ENCODE measurements around the gene LRRN1. TPM values are rescaled to one million over a fixed set of nuclear protein-coding genes. Genes with fewer than 3 reads are reported as not detected.

Gene LRRN1
- total and polyA plus RNA-seq, 2 of the 4 experiments (the other 2 are of a cell fraction): 0.18 to 0.41 TPM

GRCh38 chr3:3765661-3766060 is 33.6 kb upstream of the LRRN1 start (continued):
- TF ChIP-seq BHLHE40 (IDR thresholded peaks at IDR 0.05; ENCODE audit: low read depth, low read length) (no peak), NFE2L2 (IDR thresholded peaks at IDR 0.05; ENCODE audit: low read depth, low read length) (no peak), ELK1 (IDR thresholded peaks at IDR 0.05; ENCODE audit: borderline replicate concordance, low read depth, low read length) (no peak), MAFK (IDR thresholded peaks at IDR 0.05; ENCODE audit: low read depth, low read length) (no peak), POLR2A (IDR thresholded peaks at IDR 0.05; ENCODE audit: low read depth, low read length) (no peak)

- Histone ChIP-seq H3K4ac (ENCODE audit: low read depth, low read length) (no peak overlapping the region), H2BK15ac (ENCODE audit: low read depth, low read length) (no peak overlapping the region), H3K9me1 (ENCODE audit: insufficient read depth, low read length) (no peaks in the 10 kb centered on the region), H3K27me3 (ENCODE audit: control insufficient read depth, insufficient read depth, low read length) (no peaks in the 10 kb centered on the region), H3K4me3 (ENCODE audit: insufficient read depth, low read depth, low read length) (no peak overlapping the region), H3K36me3 (ENCODE audit: control insufficient read depth, insufficient read depth, low read length) (no peaks in the 10 kb centered on the region), H2AK9ac (replicated peaks; ENCODE audit: low read depth, low read length, poor library complexity) (no peak overlapping the region), H4K91ac (ENCODE audit: insufficient read depth, low read depth, low read length) (no peak overlapping the region), H2BK5ac (ENCODE audit: low read depth, low read length, poor library complexity, severe bottlenecking) (no peak overlapping the region), H3K4me2 (ENCODE audit: low read depth, low read length) (no peak overlapping the region), H2BK120ac (ENCODE audit: low read depth, low read length) (no peak overlapping the region), H3K23ac (ENCODE audit: low read depth, low read length) (no peak overlapping the region), H2AFZ (replicated peaks; ENCODE audit: low read length, poor library complexity) (no peak overlapping the region), H2BK20ac (ENCODE audit: low read depth, low read length) (no peak overlapping the region), H4K20me1 (ENCODE audit: insufficient read depth, low read length) (no peaks in the 10 kb centered on the region), H3K56ac (ENCODE audit: extremely low read depth, insufficient read depth, low read length) (no peak overlapping the region), H3K4me1 (ENCODE audit: control insufficient read depth, insufficient read depth, low read length) (no peaks in the 10 kb centered on the region), H3K9ac (ENCODE audit: low read depth, low read length) (no peak overlapping the region), H3K18ac (ENCODE audit: low read depth, low read length) (no peak overlapping the region), H3K27ac (ENCODE audit: insufficient read depth, low read length) (no peak overlapping the region), H3K9me3 (ENCODE audit: control insufficient read depth, insufficient read depth, low read length) (peaks cover 11% of the 10 kb centered on the region), H2AK5ac (ENCODE audit: low read depth, low read length) (no peak overlapping the region), H3K79me1 (ENCODE audit: low read depth in 1 of 2, low read length in 2 of 2) (no peaks in the 10 kb centered on the region), H4K5ac (ENCODE audit: low read depth, low read length) (no peak overlapping the region), H3K14ac (replicated peaks; ENCODE audit: low read depth, low read length) (no peak overlapping the region), H4K8ac (ENCODE audit: low read depth in 2 of 2, low read length in 2 of 2) (no peak overlapping the region)
- no peak for ATAC-seq (ENCODE audit: low read depth)
- no peak for TF ChIP-seq RFX5 (IDR thresholded peaks at IDR 0.05; ENCODE audit: low read depth, low read length)
- TF ChIP-seq MXI1 (IDR thresholded peaks at IDR 0.05; ENCODE audit: borderline replicate concordance, low read depth, low read length): no peak
- TF ChIP-seq CEBPB (IDR thresholded peaks at IDR 0.05; ENCODE audit: low read depth, low read length): no peak
- no peak for TF ChIP-seq MAFK (IDR thresholded peaks at IDR 0.05; ENCODE audit: low read depth, low read length)
- no peak for TF ChIP-seq CHD1 (IDR thresholded peaks at IDR 0.05; ENCODE audit: low read depth, low read length)
- no peak for TF ChIP-seq USF2 (IDR thresholded peaks at IDR 0.05; ENCODE audit: low read depth, low read length)
- no peak for TF ChIP-seq SMC3 (IDR thresholded peaks at IDR 0.05; ENCODE audit: low read depth, low read length)
- TF ChIP-seq RAD21 (IDR thresholded peaks at IDR 0.05; ENCODE audit: low read length): no peak
- dilution Hi-C loops (cut with HindIII; ENCODE audit: low sequenced_read_pairs, unreplicated experiment): no loop called here
- ChIA-PET CTCF (no interaction called here), POLR2A (ENCODE audit: unreplicated experiment) (no interaction called here)
- DNase-seq: no peak
- intact Hi-C loops (cut with micrococcal nuclease): no loop called here
- WGBS, 2 experiments (ENCODE audit: extremely low coverage in 2 of 2, insufficient read length in 1 of 2): no CpG with 5 or more reads among the region's 1 CpG
- in situ Hi-C loops (cut with MboI; ENCODE audit: low sequenced_read_pairs): no loop called here
- BruUV-seq (replicated peaks): no TSS peak
Measured at GRCh38 chr3:3766140-3766539, 33.1 kb upstream of the LRRN1 start.

All from IMR-90 (cell line).